Endothelial cell of umbilical vein (primary cell): ENCODE data around the gene RGL3. TPM values are rescaled to one million over a fixed set of nuclear protein-coding genes. Genes with fewer than 3 reads are reported as not detected.

ENCODE experiments used
- BruUV-seq: library from RNA; stranded (reverse); fragments of 400-500 nt; replicated peaks from 2 replicates; lab custom pipeline; 2021; lab: Mats Ljungman, UMichigan
- CTCF ChIA-PET: fragments of 300-600, 350-600 bp; sonication (Branson Sonifier 250); formaldehyde crosslinking; loops from one replicate; lab custom pipeline; 2021; ENCODE audit warnings: antibody characterized with exemption, inconsistent platforms; lab: Charles Lee
- POLR2A ChIA-PET: fragments of 300-600, 350-600 bp; sonication (Branson Sonifier 250); formaldehyde crosslinking; loops from one replicate; lab custom pipeline; 2021; ENCODE audit warnings: antibody characterized with exemption, inconsistent platforms; lab: Charles Lee
- DNase-seq: peaks from one replicate; pipeline ENCODE4 v3.0.0-alpha.2; 2011; ENCODE audit warnings: low read depth, low spot score
- FAIRE-seq: peaks from 2 replicates; lab custom pipeline; 2011; peaks lifted over from hg19 to GRCh38; lab: Jason Lieb, UNC
- H2AFZ ChIP-seq: 2 replicates; pipeline ENCODE4 v1.6.0; 2012; ENCODE audit warnings: low read depth, low read length, control low read depth, inconsistent platforms
- H3K27ac ChIP-seq: 2 replicates; pipeline ENCODE4 v1.5.1; 2011; ENCODE audit warnings: low read depth, mild to moderate bottlenecking, control low read depth, low read length, moderate library complexity; ENCODE audit not compliant: insufficient read depth
- H3K27me3 ChIP-seq, 2 experiments: 2 replicates each; pipeline versions ENCODE4 v1.6.0 to v1.6.1; 2011; ENCODE audit warnings: low read length in 2 of 2, mixed read lengths in 1 of 2; ENCODE audit not compliant: control insufficient read depth in 2 of 2, insufficient read depth in 2 of 2
- H3K36me3 ChIP-seq, 2 experiments: 2 replicates in 1 of 2; 3 replicates in 1 of 2; pipeline ENCODE4 v1.5.1; 2011; ENCODE audit warnings: low read length in 2 of 2, mild to moderate bottlenecking in 1 of 2, moderate library complexity in 1 of 2; ENCODE audit not compliant: control insufficient read depth in 2 of 2, insufficient read depth in 2 of 2; ENCODE audit errors: extremely low read depth in 1 of 2
- H3K4me1 ChIP-seq: 3 replicates; pipeline ENCODE4 v1.5.1; 2011; ENCODE audit warnings: mild to moderate bottlenecking, low read length; ENCODE audit not compliant: control insufficient read depth, insufficient read depth; ENCODE audit errors: extremely low read depth
- H3K4me2 ChIP-seq: 2 replicates; pipeline ENCODE4 v1.6.1; 2011; ENCODE audit warnings: low read length, control low read depth, mixed read lengths; ENCODE audit not compliant: insufficient read depth
- H3K4me3 ChIP-seq, 3 experiments: fragments of 200-600 bp in 1 of 3; sonication (generic), shearing (Covaris generic) in 1 of 3; replicated peaks in 1 of 3; 2 replicates each; pipeline ENCODE4 v1.5.1; 2011 to 2016; ENCODE audit warnings: control low read depth in 3 of 3, low read length in 3 of 3, mild to moderate bottlenecking in 2 of 3, inconsistent platforms in 1 of 3, low read depth in 1 of 3, moderate library complexity in 1 of 3; ENCODE audit not compliant: insufficient read depth in 1 of 3
- H3K79me2 ChIP-seq: 2 replicates; pipeline ENCODE4 v1.6.0; 2012; ENCODE audit warnings: low read length, inconsistent platforms; ENCODE audit not compliant: control insufficient read depth, insufficient read depth
- H3K9ac ChIP-seq: replicated peaks from 2 replicates; pipeline ENCODE3; 2011; ENCODE audit warnings: low read length, control low read depth; ENCODE audit not compliant: insufficient read depth; ENCODE audit errors: extremely low read depth
- H3K9me1 ChIP-seq: replicated peaks from 3 replicates; pipeline ENCODE4 v1.6.0; 2011; ENCODE audit warnings: mild to moderate bottlenecking, low read length; ENCODE audit not compliant: control insufficient read depth, insufficient read depth; ENCODE audit errors: extremely low read depth
- H3K9me3 ChIP-seq: replicated peaks from 2 replicates; pipeline ENCODE4 v1.5.1; 2012; ENCODE audit warnings: low read length, inconsistent platforms; ENCODE audit not compliant: control insufficient read depth, insufficient read depth
- H4K20me1 ChIP-seq: replicated peaks from 2 replicates; pipeline ENCODE3; 2011; ENCODE audit warnings: mild to moderate bottlenecking, low read length; ENCODE audit not compliant: control insufficient read depth, insufficient read depth; ENCODE audit errors: extremely low read depth
- CTCF ChIP-seq, 2 donors: IDR thresholded peaks; 1 replicate in 1 of 2; 2 replicates in 1 of 2; pipeline ENCODE4 v1.5.1; 2011; ENCODE audit warnings: low read length in 2 of 2, mild to moderate bottlenecking in 2 of 2, moderate library complexity in 2 of 2, control low read depth in 1 of 2, inconsistent platforms in 1 of 2, low read depth in 1 of 2; ENCODE audit not compliant: insufficient read depth in 1 of 2; ENCODE audit errors: extremely low read depth in 1 of 2
- EZH2 ChIP-seq: IDR thresholded peaks from 2 replicates; pipeline ENCODE4 v1.6.1; 2012; ENCODE audit warnings: borderline replicate concordance, low read depth, mild to moderate bottlenecking, moderate library complexity, low read length, inconsistent platforms; ENCODE audit not compliant: severe bottlenecking
- FOS ChIP-seq: IDR thresholded peaks from 2 replicates; pipeline ENCODE4 v1.6.1; 2011; ENCODE audit warnings: mild to moderate bottlenecking, low read length, moderate library complexity, borderline replicate concordance; ENCODE audit not compliant: insufficient read depth
- GATA2 ChIP-seq: IDR thresholded peaks from 2 replicates; pipeline ENCODE4 v1.7.0; 2011; ENCODE audit warnings: low read depth, mild to moderate bottlenecking, moderate library complexity, mixed read lengths, low read length; ENCODE audit not compliant: insufficient read length, insufficient read depth
- JUN ChIP-seq: IDR thresholded peaks from 2 replicates; pipeline ENCODE4 v1.6.1; 2011; ENCODE audit warnings: borderline replicate concordance, low read depth; ENCODE audit not compliant: insufficient read length, insufficient read depth
- MAX ChIP-seq: IDR thresholded peaks from 2 replicates; pipeline ENCODE4 v1.6.1; 2011; ENCODE audit not compliant: insufficient read depth, insufficient read length
- MYC ChIP-seq: IDR thresholded peaks from one replicate; pipeline ENCODE4 v1.6.1; 2011; ENCODE audit warnings: mild to moderate bottlenecking, low read depth, low read length
- POLR2A ChIP-seq: IDR thresholded peaks from 2 replicates; pipeline ENCODE4 v1.6.1; 2012; ENCODE audit warnings: low read depth, mild to moderate bottlenecking, control low read depth, low read length
- POLR2AphosphoS5 ChIP-seq: IDR thresholded peaks from 2 replicates; pipeline ENCODE4 v1.6.1; 2012; ENCODE audit warnings: low read depth, mild to moderate bottlenecking, control low read depth, low read length, moderate library complexity; ENCODE audit not compliant: insufficient read depth
- dilution Hi-C: fragments of 300-500 bp; cut with MboI; formaldehyde crosslinking; loops from one replicate; pipeline ENCODE4 v1.15.0; 2019; ENCODE audit warnings: low sequenced_read_pairs; ENCODE audit not compliant: extremely low pct_ligation_motif_present
- intact Hi-C: fragments of 100-400 bp; cut with micrococcal nuclease; formaldehyde crosslinking; loops from one replicate; pipeline ENCODE4 v1.10.0; 2022
- polyA plus RNA-seq, 4 experiments: library from polyadenylated mRNA; depleted of rRNA in 3 of 4; stranded (reverse) in 3 of 4; unstranded in 1 of 4; fragments of >200 nt; gene quantifications; 2 replicates each; pipeline versions ENCODE4 v1.2.1 to v1.2.3, GENCODE V29; 2011 to 2012; ENCODE audit warnings: missing spikeins in 1 of 4
- total RNA-seq: library from RNA; stranded (reverse); gene quantifications from 2 replicates; pipeline ENCODE4 v1.2.3, GENCODE V29; 2021

RGL3 gene
- total and polyA plus RNA-seq, 2 donors (not counting 3 experiments of a cell fraction or from before 2014, with no cell fraction given) = 0.23 to 5.2 TPM

DNA sequence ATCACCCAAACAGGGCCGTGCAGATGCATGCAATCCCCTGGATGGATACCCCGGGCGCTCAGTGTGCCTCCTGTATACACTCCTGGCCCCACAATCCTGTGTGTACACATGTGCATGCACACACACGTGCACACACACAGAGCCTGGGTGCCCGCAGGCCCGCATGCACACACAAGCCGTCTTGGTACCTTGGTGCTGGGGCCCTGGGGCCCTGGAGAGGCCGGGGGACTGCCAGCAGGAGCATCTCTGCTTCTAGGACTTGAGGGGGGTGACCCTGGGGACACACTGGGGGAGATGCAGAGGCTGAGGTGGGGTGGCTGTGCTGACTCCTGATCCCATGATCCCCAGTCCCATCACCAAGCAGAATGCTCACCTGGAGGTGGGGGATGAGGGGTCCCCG is 19.4 kb downstream of the RGL3 start:
- H4K20me1 ChIP-seq = no peaks in the 10 kb centered on the region
- H3K9me1 ChIP-seq = no peaks in the 10 kb centered on the region
- no peak overlapping the region for H3K4me2 ChIP-seq
- no peaks in the 10 kb centered on the region for H3K36me3 ChIP-seq
- H3K27me3 ChIP-seq = no peaks in the 10 kb centered on the region
- dilution Hi-C loops = no loop called here
- H3K9ac ChIP-seq = no peak overlapping the region
- DNase-seq (no peak), FAIRE-seq (no peak)
- H3K79me2 ChIP-seq = no peaks in the 10 kb centered on the region
- no peak for TF ChIP-seq GATA2
- TF ChIP-seq CTCF (IDR thresholded peaks at IDR 0.05; ENCODE audit: extremely low read depth in 1 of 2, insufficient read depth in 1 of 2, low read depth in 1 of 2, low read length in 2 of 2) = no peak
- no peak for TF ChIP-seq POLR2A
- TF ChIP-seq MYC = no peak
- TF ChIP-seq EZH2 = no peak
- no peak for TF ChIP-seq POLR2AphosphoS5
- TF ChIP-seq MAX = no peak
- no peak for TF ChIP-seq FOS
- TF ChIP-seq JUN = no peak
- H3K27ac ChIP-seq = no peak overlapping the region
- POLR2A ChIA-PET = no interaction called here
- H2AFZ ChIP-seq = no peak overlapping the region
- no peaks in the 10 kb centered on the region for H3K4me1 ChIP-seq
- CTCF ChIA-PET = no interaction called here
- intact Hi-C loops = no loop called here
- no peak overlapping the region for H3K4me3 ChIP-seq
- BruUV-seq = no TSS peak
- no peaks in the 10 kb centered on the region for H3K9me3 ChIP-seq
